Fibroblast of pulmonary artery (primary cell): ENCODE results near the gene COL18A1.

ENCODE experiments used
- DNase-seq: peaks from one replicate; pipeline ENCODE4 v3.0.0-alpha.2; 2010; ENCODE audit warnings: low read depth
- H3K4me3 ChIP-seq: replicated peaks from 2 replicates; pipeline ENCODE4 v1.5.1; 2011; ENCODE audit warnings: low read depth, mild to moderate bottlenecking, control low read depth, low read length, moderate library complexity
- CTCF ChIP-seq: IDR thresholded peaks from 2 replicates; pipeline ENCODE4 v1.5.1; 2011; ENCODE audit warnings: mild to moderate bottlenecking, control low read depth, low read length, inconsistent platforms; ENCODE audit errors: missing control alignments

COL18A1 gene

GRCh38 chr21:45546636-45547544 lies 141.9 kb downstream of the COL18A1 start:
- no peak overlapping the region for H3K4me3 ChIP-seq
- no peak for DNase-seq
- no peak for TF ChIP-seq CTCF

GRCh38 chr21:45547545-45547900 lies 142.6 kb downstream of the COL18A1 start:
- no peak overlapping the region for H3K4me3 ChIP-seq
- TF ChIP-seq CTCF, result no peak
- DNase-seq, result no peak

GRCh38 chr21:45548711-45549491 lies 143.9 kb downstream of the COL18A1 start:
- no peak for TF ChIP-seq CTCF
- DNase-seq, result no peak
- no peak overlapping the region for H3K4me3 ChIP-seq

GRCh38 chr21:45549626-45550463 lies 144.9 kb downstream of the COL18A1 start:
- DNase-seq, result no peak
- no peak for TF ChIP-seq CTCF
- no peak overlapping the region for H3K4me3 ChIP-seq

GRCh38 chr21:45550522-45551210 lies 145.7 kb downstream of the COL18A1 start:
- H3K4me3 ChIP-seq, result no peak overlapping the region
- no peak for DNase-seq
- no peak for TF ChIP-seq CTCF

GRCh38 chr21:45551316-45551715 lies 146.4 kb downstream of the COL18A1 start:
- no peak for TF ChIP-seq CTCF
- DNase-seq, result peak; percentile 81
- H3K4me3 ChIP-seq, result no peak overlapping the region
